H9 (cell line): ENCODE data around the gene CXCL14. TPM values are rescaled to one million over a fixed set of nuclear protein-coding genes. Genes with fewer than 3 reads are reported as not detected.

Source experiments
- DNase-seq: peaks from one replicate; pipeline ENCODE4 v3.0.0-alpha.2; 2017
- H2AFZ ChIP-seq: one replicate; pipeline ENCODE4 v1.6.1; 2013; ENCODE audit warnings: mild to moderate bottlenecking, low read length, control low read depth, moderate library complexity
- H2AK5ac ChIP-seq: 2 replicates; pipeline ENCODE4 v1.6.1; 2013; ENCODE audit warnings: low read length, control low read depth, mixed read lengths; ENCODE audit not compliant: insufficient read length
- H2BK120ac ChIP-seq: one replicate; pipeline ENCODE4 v1.6.1; 2013; ENCODE audit warnings: low read depth, mild to moderate bottlenecking, low read length, control low read depth, inconsistent platforms; ENCODE audit not compliant: poor library complexity, severe bottlenecking
- H2BK12ac ChIP-seq: 2 replicates; pipeline ENCODE4 v1.6.1; 2013; ENCODE audit warnings: low read length, control low read depth, mixed read lengths, low read depth; ENCODE audit not compliant: insufficient read length
- H2BK15ac ChIP-seq: 2 replicates; pipeline ENCODE4 v1.6.1; 2013; ENCODE audit warnings: low read depth, low read length, control low read depth
- H2BK20ac ChIP-seq: one replicate; pipeline ENCODE4 v1.6.1; 2013; ENCODE audit warnings: low read depth, mild to moderate bottlenecking, low read length, control low read depth, inconsistent platforms; ENCODE audit not compliant: poor library complexity, severe bottlenecking
- H2BK5ac ChIP-seq: 2 replicates; pipeline ENCODE4 v1.6.1; 2013; ENCODE audit warnings: low read length, control low read depth, mixed read lengths; ENCODE audit not compliant: insufficient read length
- H3K14ac ChIP-seq: 2 replicates; pipeline ENCODE4 v1.6.1; 2013; ENCODE audit warnings: low read length, control low read depth; ENCODE audit not compliant: insufficient read depth
- H3K18ac ChIP-seq: 2 replicates; pipeline ENCODE4 v1.6.1; 2013; ENCODE audit warnings: low read depth, mild to moderate bottlenecking, mixed read lengths, low read length, control low read depth; ENCODE audit not compliant: insufficient read length
- H3K23ac ChIP-seq: 2 replicates; pipeline ENCODE4 v1.6.1; 2013; ENCODE audit warnings: low read length, control low read depth, mixed read lengths, low read depth; ENCODE audit not compliant: insufficient read length
- H3K23me2 ChIP-seq: 2 replicates; pipeline ENCODE4 v1.6.1; 2013; ENCODE audit warnings: low read depth, mild to moderate bottlenecking, mixed read lengths, low read length, control low read depth; ENCODE audit not compliant: insufficient read length, poor library complexity, severe bottlenecking
- H3K27ac ChIP-seq: 2 replicates; pipeline ENCODE4 v1.5.1; 2013; ENCODE audit warnings: low read length, control low read depth, mixed read lengths, low read depth; ENCODE audit not compliant: insufficient read length
- H3K27me3 ChIP-seq: 2 replicates; pipeline ENCODE4 v1.6.1; 2013; ENCODE audit warnings: low read length, control low read depth, inconsistent platforms; ENCODE audit not compliant: insufficient read depth
- H3K4ac ChIP-seq: 2 replicates; pipeline ENCODE4 v1.6.1; 2013; ENCODE audit warnings: low read depth, mild to moderate bottlenecking, control low read depth, inconsistent platforms, low read length, moderate library complexity
- H3K4me1 ChIP-seq: 2 replicates; pipeline ENCODE4 v1.6.1; 2013; ENCODE audit warnings: low read length, control low read depth, inconsistent platforms; ENCODE audit not compliant: insufficient read depth
- H3K4me2 ChIP-seq: 2 replicates; pipeline ENCODE4 v1.6.1; 2013; ENCODE audit warnings: low read length, control low read depth, mixed read lengths; ENCODE audit not compliant: insufficient read length, insufficient read depth
- H3K56ac ChIP-seq: 2 replicates; pipeline ENCODE4 v1.6.1; 2013; ENCODE audit warnings: low read depth, mild to moderate bottlenecking, mixed read lengths, low read length, control low read depth; ENCODE audit not compliant: insufficient read length
- H3K79me1 ChIP-seq: 2 replicates; pipeline ENCODE4 v1.6.1; 2013; ENCODE audit warnings: low read depth, mild to moderate bottlenecking, moderate library complexity, low read length, control low read depth, inconsistent platforms; ENCODE audit not compliant: insufficient read depth, poor library complexity, severe bottlenecking
- H3K79me2 ChIP-seq: 2 replicates; pipeline ENCODE4 v1.6.1; 2013; ENCODE audit warnings: low read length, control low read depth, inconsistent platforms; ENCODE audit not compliant: insufficient read depth
- H3K9ac ChIP-seq: 2 replicates; pipeline ENCODE4 v1.6.1; 2013; ENCODE audit warnings: low read length, control low read depth, mixed read lengths; ENCODE audit not compliant: insufficient read length; ENCODE audit errors: extremely low read depth
- H3K9me3 ChIP-seq: one replicate; pipeline ENCODE4 v1.6.1; 2013; ENCODE audit warnings: low read depth, low read length, inconsistent platforms; ENCODE audit not compliant: control insufficient read depth
- H3T11ph ChIP-seq: one replicate; pipeline ENCODE4 v1.6.1; 2013; ENCODE audit warnings: mild to moderate bottlenecking, low read length, control low read depth, inconsistent platforms
- H4K20me1 ChIP-seq: one replicate; pipeline ENCODE4 v1.6.1; 2013; ENCODE audit not compliant: control insufficient read depth, insufficient read length, insufficient read depth
- H4K5ac ChIP-seq: 2 replicates; pipeline ENCODE4 v1.6.1; 2013; ENCODE audit warnings: low read depth, mild to moderate bottlenecking, mixed read lengths, low read length, control low read depth; ENCODE audit not compliant: insufficient read length
- H4K8ac ChIP-seq: replicated peaks from 2 replicates; pipeline ENCODE4 v1.6.1; 2013; ENCODE audit warnings: low read length, control low read depth, mixed read lengths, low read depth; ENCODE audit not compliant: insufficient read length
- H4K91ac ChIP-seq: 2 replicates; pipeline ENCODE4 v1.6.1; 2013; ENCODE audit warnings: low read depth, mild to moderate bottlenecking, moderate library complexity, mixed read lengths, low read length, control low read depth; ENCODE audit not compliant: insufficient read length
- H3K27ac Mint-ChIP-seq, 3 experiments: 2 replicates in 2 of 3; 3 replicates in 1 of 3; pipeline ENCODE4 v1.8.0; 2020 to 2021; ENCODE audit warnings: mixed read lengths in 3 of 3, mild to moderate bottlenecking in 1 of 3, moderate library complexity in 1 of 3
- H3K27me3 Mint-ChIP-seq: 2 replicates; pipeline ENCODE4 v1.8.0; 2021; ENCODE audit warnings: low read depth, mild to moderate bottlenecking, moderate library complexity, mixed read lengths
- H3K36me3 Mint-ChIP-seq, 3 experiments: 2 replicates in 2 of 3; 3 replicates in 1 of 3; pipeline ENCODE4 v1.8.0; 2020 to 2021; ENCODE audit warnings: low read depth in 3 of 3, mixed read lengths in 3 of 3; ENCODE audit not compliant: insufficient read depth in 1 of 3
- H3K4me1 Mint-ChIP-seq, 2 experiments: 2 replicates each; pipeline ENCODE4 v1.8.0; 2020; ENCODE audit warnings: mixed read lengths in 2 of 2
- H3K4me3 Mint-ChIP-seq, 2 experiments: 2 replicates in 1 of 2; 3 replicates in 1 of 2; pipeline ENCODE4 v1.8.0; 2020 to 2021; ENCODE audit warnings: mild to moderate bottlenecking in 2 of 2, mixed read lengths in 2 of 2, moderate library complexity in 1 of 2
- H3K9me3 Mint-ChIP-seq, 2 experiments: 2 replicates in 1 of 2; 3 replicates in 1 of 2; pipeline ENCODE4 v1.8.0; 2020; ENCODE audit warnings: mild to moderate bottlenecking in 2 of 2, mixed read lengths in 2 of 2, moderate library complexity in 1 of 2
- WGBS: extraction: QIAGEN DNeasy Blood & Tissue Kit; methylation state at CpG from one replicate; pipeline ENCODE4 v1.1.7; 2013; ENCODE audit warnings: missing lambda C conversion rate, low lambda C conversion rate, mixed read lengths; ENCODE audit not compliant: insufficient read length; ENCODE audit errors: extremely low coverage; 5-methylcytosine and 5-hydroxymethylcytosine counted together
- total RNA-seq: library from RNA; stranded (reverse); gene quantifications from 2 replicates; pipeline ENCODE4 v1.2.1, GENCODE V29; 2021
- TF ChIP-seq, protein P1 (sequence below): fragments of 200-600 bp; sonication (generic); conservative IDR thresholded peaks from 3 replicates; pipeline ENCODE4 v1.8.0; 2021; ENCODE audit warnings: antibody characterized with exemption, mild to moderate bottlenecking

Gene CXCL14
- total RNA-seq, 1 experiment from 2014 or later: 1.1 TPM

DNA sequence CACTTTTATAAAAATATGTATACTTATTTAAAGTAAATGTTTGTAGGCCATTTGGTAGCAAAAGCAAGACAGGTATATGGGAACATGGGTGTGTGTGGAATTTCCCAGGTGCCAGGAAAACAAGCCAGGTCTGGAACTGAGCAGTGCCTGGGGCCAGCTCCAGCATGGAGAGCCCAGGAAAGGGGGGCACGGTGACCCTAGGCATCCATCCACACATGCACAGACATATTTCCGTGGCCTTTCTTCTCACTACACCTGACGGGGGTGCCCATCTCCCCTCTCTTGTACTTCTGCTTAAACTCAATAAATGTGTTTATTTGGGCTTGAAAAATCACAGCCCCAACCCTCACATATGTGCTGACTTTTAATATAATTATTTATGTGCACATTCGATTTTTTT lies 31.2 kb upstream of the CXCL14 start:
- Histone ChIP-seq H3K27ac (no peak overlapping the region), H2BK20ac (no peak overlapping the region), H3K56ac (no peak overlapping the region), H3K27me3 (no peaks in the 10 kb centered on the region), H3K23me2 (no peaks in the 10 kb centered on the region), H4K8ac (no peak overlapping the region), H2BK5ac (no peak overlapping the region), H3K9ac (no peak overlapping the region), H2AK5ac (no peak overlapping the region), H4K5ac (no peak overlapping the region), H3K79me2 (no peaks in the 10 kb centered on the region), H2AFZ (no peak overlapping the region), H4K91ac (no peak overlapping the region), H3K79me1 (no peaks in the 10 kb centered on the region), H2BK12ac (no peak overlapping the region), H3K4me2 (no peak overlapping the region), H3K4me1 (no peaks in the 10 kb centered on the region), H3K14ac (no peak overlapping the region), H3K4ac (no peak overlapping the region), H3K23ac (no peak overlapping the region), H3K9me3 (no peaks in the 10 kb centered on the region), H2BK120ac (no peak overlapping the region), H3K18ac (no peak overlapping the region), H4K20me1 (no peaks in the 10 kb centered on the region), H2BK15ac (no peak overlapping the region), H3T11ph (no peak overlapping the region)
- Mint-ChIP-seq H3K27ac (no peak overlapping the region), H3K4me1 (peaks cover 4 to 8% of the 10 kb centered on the region in 2 experiments), H3K36me3 (peaks cover 0 to 2% (median 0%) of the 10 kb centered on the region in 3 experiments; a peak in 3 of 7 replicates), H3K27me3 (peaks cover 7% of the 10 kb centered on the region), H3K9me3 (peaks cover 3 to 5% of the 10 kb centered on the region in 2 experiments; a peak in 2 of 5 replicates), H3K4me3 (no peak overlapping the region)
- DNase-seq: no peak
- WGBS: no CpG with 5 or more reads among the region's 4 CpGs
- TF ChIP-seq, protein P1, sequence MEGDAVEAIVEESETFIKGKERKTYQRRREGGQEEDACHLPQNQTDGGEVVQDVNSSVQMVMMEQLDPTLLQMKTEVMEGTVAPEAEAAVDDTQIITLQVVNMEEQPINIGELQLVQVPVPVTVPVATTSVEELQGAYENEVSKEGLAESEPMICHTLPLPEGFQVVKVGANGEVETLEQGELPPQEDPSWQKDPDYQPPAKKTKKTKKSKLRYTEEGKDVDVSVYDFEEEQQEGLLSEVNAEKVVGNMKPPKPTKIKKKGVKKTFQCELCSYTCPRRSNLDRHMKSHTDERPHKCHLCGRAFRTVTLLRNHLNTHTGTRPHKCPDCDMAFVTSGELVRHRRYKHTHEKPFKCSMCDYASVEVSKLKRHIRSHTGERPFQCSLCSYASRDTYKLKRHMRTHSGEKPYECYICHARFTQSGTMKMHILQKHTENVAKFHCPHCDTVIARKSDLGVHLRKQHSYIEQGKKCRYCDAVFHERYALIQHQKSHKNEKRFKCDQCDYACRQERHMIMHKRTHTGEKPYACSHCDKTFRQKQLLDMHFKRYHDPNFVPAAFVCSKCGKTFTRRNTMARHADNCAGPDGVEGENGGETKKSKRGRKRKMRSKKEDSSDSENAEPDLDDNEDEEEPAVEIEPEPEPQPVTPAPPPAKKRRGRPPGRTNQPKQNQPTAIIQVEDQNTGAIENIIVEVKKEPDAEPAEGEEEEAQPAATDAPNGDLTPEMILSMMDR: no peak
